ENCODE results near the gene COMMD2.
A peak's percentile ranks its signal among the peaks of the same experiment; 100 is the strongest.

Gene COMMD2

GRCh38 chr3:149763565-149764195 lies 11.4 kb upstream of the COMMD2 start:
- DNase-seq (ENCODE audit: low read depth) = no peak

GRCh38 chr3:149753717-149754116 lies 1.4 kb upstream of the COMMD2 start:
- DNase-seq (ENCODE audit: low read depth) = no peak

GRCh38 chr3:149752788-149753136 lies 473 bp upstream of the COMMD2 start:
- DNase-seq (ENCODE audit: low read depth) = no peak

GRCh38 chr3:149751551-149751950 lies 738 bp downstream of the COMMD2 start:
- no peak for DNase-seq (ENCODE audit: low read depth)

- no peak for DNase-seq (ENCODE audit: low read depth)
Observed at GRCh38 chr3:149744606-149745005, 7.7 kb downstream of the COMMD2 start.

- no peak for DNase-seq (ENCODE audit: low read depth)
Observed at GRCh38 chr3:149744151-149744550, 8.1 kb downstream of the COMMD2 start.

- no peak for DNase-seq (ENCODE audit: low read depth)
Observed at GRCh38 chr3:149739396-149739795, 12.9 kb downstream of the COMMD2 start.

- DNase-seq (ENCODE audit: low read depth) = no peak
Observed at GRCh38 chr3:149738876-149739275, 13.4 kb downstream of the COMMD2 start.

- DNase-seq (ENCODE audit: low read depth) = no peak
Observed at GRCh38 chr3:149736953-149737205, 15.4 kb downstream of the COMMD2 start.

GRCh38 chr3:149736175-149736952 lies 15.9 kb downstream of the COMMD2 start:
- DNase-seq (ENCODE audit: low read depth) = no peak

GRCh38 chr3:149732234-149732633 lies 20.1 kb downstream of the COMMD2 start:
- DNase-seq (ENCODE audit: low read depth) = no peak

GRCh38 chr3:149727656-149728055 lies 24.6 kb downstream of the COMMD2 start:
- DNase-seq (ENCODE audit: low read depth) = no peak

- DNase-seq (ENCODE audit: low read depth) = no peak
Observed at GRCh38 chr3:149726716-149727407, 25.4 kb downstream of the COMMD2 start.

- DNase-seq (ENCODE audit: low read depth) = no peak
Observed at GRCh38 chr3:149723781-149724180, 28.5 kb downstream of the COMMD2 start.

- no peak for DNase-seq (ENCODE audit: low read depth)
Observed at GRCh38 chr3:149720918-149721317, 31.4 kb downstream of the COMMD2 start.

GRCh38 chr3:149717391-149718056 lies 34.8 kb downstream of the COMMD2 start:
- peak; percentile 81 for DNase-seq (ENCODE audit: low read depth)

- DNase-seq (ENCODE audit: low read depth) = no peak
Observed at GRCh38 chr3:149716984-149717383, 35.3 kb downstream of the COMMD2 start.

- no peak for DNase-seq (ENCODE audit: low read depth)
Observed at GRCh38 chr3:149715247-149715646, 37.0 kb downstream of the COMMD2 start.

- DNase-seq (ENCODE audit: low read depth) = no peak
Observed at GRCh38 chr3:149713730-149714654, 38.3 kb downstream of the COMMD2 start.

- DNase-seq (ENCODE audit: low read depth) = peak; percentile 74
Observed at GRCh38 chr3:149706905-149707304, 45.4 kb downstream of the COMMD2 start.

GRCh38 chr3:149705416-149705815 lies 46.9 kb downstream of the COMMD2 start:
- DNase-seq (ENCODE audit: low read depth) = no peak

- peak; percentile 41 for DNase-seq (ENCODE audit: low read depth)
Observed at GRCh38 chr3:149703466-149703865, 48.8 kb downstream of the COMMD2 start.

Data from fibroblast of the conjunctiva (primary cell).